Upper lobe of left lung (tissue), 6 donors: ENCODE data around the gene MEIKIN. TPM values are rescaled to one million over a fixed set of nuclear protein-coding genes. Genes with fewer than 3 reads are reported as not detected.

Experiments used
- ATAC-seq, 2 donors: fragments of 200-7000 bp; cut with Tn5 transposase; one replicate each; pipeline ENCODE4 v1.9.1; 2022; ENCODE audit warnings: mild to moderate bottlenecking in 2 of 2, moderate library complexity in 2 of 2; ENCODE audit not compliant: low FRiP score in 2 of 2
- DNase-seq, 2 donors: peaks; one replicate each; pipeline ENCODE4 v3.0.0-alpha.2; 2019 to 2020
- H3K27ac ChIP-seq, 4 donors: fragments of 200-600 bp; sonication (generic); one replicate each; pipeline ENCODE4 v1.5.1; 2016 to 2019
- H3K27me3 ChIP-seq, 4 donors: fragments of 200-600 bp; sonication (generic); one replicate each; pipeline ENCODE4 v1.5.1; 2017 to 2019
- H3K36me3 ChIP-seq, 4 donors: fragments of 200-600 bp; sonication (generic); one replicate each; pipeline ENCODE4 v1.5.1; 2016 to 2019
- H3K4me1 ChIP-seq, 4 donors: fragments of 200-600 bp; sonication (generic); one replicate each; pipeline ENCODE4 v1.5.1; 2018 to 2019
- H3K4me3 ChIP-seq, 4 donors: fragments of 200-600 bp; sonication (generic); one replicate each; pipeline ENCODE4 v1.5.1; 2017 to 2019; ENCODE audit warnings: mild to moderate bottlenecking in 2 of 4, moderate library complexity in 1 of 4
- H3K9me3 ChIP-seq, 4 donors: fragments of 200-600 bp; sonication (generic); one replicate each; pipeline ENCODE4 v1.5.1; 2018 to 2019
- EP300 ChIP-seq, 4 donors: sonication (generic); formaldehyde crosslinking; IDR thresholded peaks; one replicate each; pipeline ENCODE4 v1.5.1; 2017; ENCODE audit warnings: antibody characterized with exemption in 4 of 4, control low read depth in 2 of 4
- POLR2A ChIP-seq, 4 donors: fragments of 450-650 bp; IDR thresholded peaks; one replicate each; pipeline ENCODE4 v1.5.1; 2016 to 2017; ENCODE audit warnings: antibody characterized with exemption in 4 of 4, mild to moderate bottlenecking in 2 of 4
- POLR2AphosphoS5 ChIP-seq, 2 donors: sonication (generic); formaldehyde crosslinking; IDR thresholded peaks; one replicate each; pipeline ENCODE4 v1.5.1; 2017; ENCODE audit warnings: antibody characterized with exemption in 2 of 2
- WGBS, 2 donors: methylation state at CpG; one replicate each; pipeline ENCODE4 v1.1.5; 2017 to 2018; 5-methylcytosine and 5-hydroxymethylcytosine counted together
- total RNA-seq, 6 donors: library from RNA; depleted of rRNA in 4 of 6; stranded (reverse); fragments of >200 nt in 4 of 6; gene quantifications; one replicate each; pipeline versions ENCODE4 v1.1.0 to v1.2.1, GENCODE V29; 2016 to 2021
- TF ChIP-seq, protein P1 (sequence below), 6 experiments: fragments of 450-650 bp in 4 of 6; fragments of 200-600 bp in 2 of 6; sonication (generic) in 2 of 6; IDR thresholded peaks; one replicate each; pipeline ENCODE4 v1.5.1; 2016 to 2019; ENCODE audit warnings: antibody characterized with exemption in 6 of 6
- donor health status: DM: no; HTN: no; CAD: no; lungs with moderate emphysema.
- donor health status: DM: no; HTN: yes; CAD: no; lungs with severe emphysema.

MEIKIN gene
- total RNA-seq, 6 donors from 2014 or later: 0.77 TPM; not detected in 5

DNA sequence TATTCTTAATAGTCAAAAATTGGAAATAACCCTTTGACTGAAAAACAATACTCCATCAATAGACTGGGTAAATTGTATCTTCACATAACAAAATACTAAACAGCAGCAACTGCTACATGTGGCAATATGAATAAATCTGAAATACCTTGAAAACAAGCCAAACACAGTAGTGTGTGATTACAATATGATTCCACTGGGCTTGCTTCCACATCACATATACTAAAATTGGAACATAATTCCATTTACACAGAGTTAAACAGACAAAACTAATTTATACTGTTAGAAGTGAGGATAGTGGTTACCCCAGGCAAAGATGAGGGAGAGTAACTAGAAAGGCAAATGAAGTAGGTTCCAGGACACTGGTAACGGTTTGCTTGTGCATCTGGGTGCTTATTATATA lies 169.0 kb downstream of the MEIKIN start:
- DNase-seq (no peak), ATAC-seq (no peak)
- Histone ChIP-seq H3K36me3 (no peaks in the 10 kb centered on the region), H3K9me3 (no peaks in the 10 kb centered on the region), H3K27me3 (no peaks in the 10 kb centered on the region), H3K27ac (no peak overlapping the region), H3K4me1 (peaks cover 7 to 41% (median 20%) of the 10 kb centered on the region in 4 donors), H3K4me3 (no peak overlapping the region)
- no peak for TF ChIP-seq POLR2A (IDR thresholded peaks at IDR 0.05)
- TF ChIP-seq, protein P1, sequence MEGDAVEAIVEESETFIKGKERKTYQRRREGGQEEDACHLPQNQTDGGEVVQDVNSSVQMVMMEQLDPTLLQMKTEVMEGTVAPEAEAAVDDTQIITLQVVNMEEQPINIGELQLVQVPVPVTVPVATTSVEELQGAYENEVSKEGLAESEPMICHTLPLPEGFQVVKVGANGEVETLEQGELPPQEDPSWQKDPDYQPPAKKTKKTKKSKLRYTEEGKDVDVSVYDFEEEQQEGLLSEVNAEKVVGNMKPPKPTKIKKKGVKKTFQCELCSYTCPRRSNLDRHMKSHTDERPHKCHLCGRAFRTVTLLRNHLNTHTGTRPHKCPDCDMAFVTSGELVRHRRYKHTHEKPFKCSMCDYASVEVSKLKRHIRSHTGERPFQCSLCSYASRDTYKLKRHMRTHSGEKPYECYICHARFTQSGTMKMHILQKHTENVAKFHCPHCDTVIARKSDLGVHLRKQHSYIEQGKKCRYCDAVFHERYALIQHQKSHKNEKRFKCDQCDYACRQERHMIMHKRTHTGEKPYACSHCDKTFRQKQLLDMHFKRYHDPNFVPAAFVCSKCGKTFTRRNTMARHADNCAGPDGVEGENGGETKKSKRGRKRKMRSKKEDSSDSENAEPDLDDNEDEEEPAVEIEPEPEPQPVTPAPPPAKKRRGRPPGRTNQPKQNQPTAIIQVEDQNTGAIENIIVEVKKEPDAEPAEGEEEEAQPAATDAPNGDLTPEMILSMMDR (IDR thresholded peaks at IDR 0.05): no peak
- no peak for TF ChIP-seq EP300 (IDR thresholded peaks at IDR 0.05)
- no peak for TF ChIP-seq POLR2AphosphoS5 (IDR thresholded peaks at IDR 0.05)
- 86 to 100% methylated on average over 1 of the region's 1 CpG for WGBS, 2 donors

DNA sequence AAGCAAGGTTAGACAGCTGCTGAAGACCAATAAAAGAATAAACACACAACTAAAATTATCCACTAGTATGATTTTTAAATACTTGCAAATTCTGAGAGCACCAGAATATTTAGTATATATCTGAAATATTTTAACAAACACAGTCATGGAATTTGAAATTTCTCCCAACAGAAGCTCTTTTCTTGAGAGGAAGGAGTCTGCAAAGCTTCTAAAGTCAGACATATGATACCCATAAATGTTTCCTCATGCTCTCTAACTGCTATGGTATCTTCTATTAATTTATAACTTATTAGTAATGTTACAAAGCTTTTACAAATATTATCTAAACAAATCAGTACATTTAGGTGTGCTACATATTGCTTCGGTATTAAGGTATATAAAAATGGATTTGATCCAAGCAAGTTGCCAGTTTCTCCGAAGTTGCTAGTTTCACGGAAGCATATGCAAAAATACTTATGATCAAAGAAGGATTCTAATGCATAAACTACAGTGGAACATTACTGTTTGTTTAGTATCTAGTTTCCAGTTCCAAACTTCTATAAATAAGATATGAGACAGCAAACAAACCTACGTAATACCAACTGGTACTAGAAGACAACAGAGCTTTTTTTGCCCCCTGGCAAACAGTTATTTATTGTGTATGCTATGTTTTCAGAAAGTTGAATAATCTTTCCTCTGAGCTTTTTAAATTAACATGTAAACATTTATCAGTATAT lies 170.7 kb downstream of the MEIKIN start:
- Histone ChIP-seq H3K9me3 (no peaks in the 10 kb centered on the region), H3K36me3 (no peaks in the 10 kb centered on the region), H3K4me3 (no peak overlapping the region), H3K4me1 (peaks cover 19 to 55% (median 24%) of the 10 kb centered on the region in 4 donors), H3K27ac (no peak overlapping the region), H3K27me3 (no peaks in the 10 kb centered on the region)
- TF ChIP-seq POLR2AphosphoS5 (IDR thresholded peaks at IDR 0.05) (no peak), POLR2A (IDR thresholded peaks at IDR 0.05) (no peak), EP300 (IDR thresholded peaks at IDR 0.05) (no peak)
- TF ChIP-seq, protein P1 (IDR thresholded peaks at IDR 0.05): no peak
- no peak for DNase-seq
- no peak for ATAC-seq
- 68 to 75% methylated on average over 4 of the region's 4 CpGs for WGBS, 2 donors

DNA sequence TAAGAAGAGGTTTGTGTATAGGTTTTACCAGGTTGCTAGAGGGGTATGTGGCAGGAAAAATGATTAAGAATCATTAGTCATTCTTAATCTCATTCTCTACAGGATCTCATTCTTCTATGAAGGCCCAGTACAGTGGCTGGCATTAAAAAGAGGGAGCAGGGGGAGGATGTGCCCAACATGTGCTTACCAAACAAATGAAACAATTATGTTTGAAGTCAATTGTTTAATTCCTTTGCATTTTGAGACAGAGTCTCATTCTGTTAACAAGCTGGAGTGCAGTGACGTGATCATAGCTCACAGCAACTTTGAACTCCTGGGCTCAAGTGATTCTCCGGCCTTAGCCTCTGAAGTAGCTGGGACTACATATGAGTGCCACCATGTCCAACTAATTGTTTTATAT lies 171.7 kb downstream of the MEIKIN start:
- no peak overlapping the region for H3K27ac ChIP-seq
- H3K4me1 ChIP-seq: peaks cover 20 to 60% (median 25%) of the 10 kb centered on the region in 4 donors
- no peak overlapping the region for H3K4me3 ChIP-seq
- no peak for TF ChIP-seq POLR2A (IDR thresholded peaks at IDR 0.05)
- TF ChIP-seq POLR2AphosphoS5 (IDR thresholded peaks at IDR 0.05): no peak
- TF ChIP-seq EP300 (IDR thresholded peaks at IDR 0.05): no peak
- TF ChIP-seq, protein P1 (IDR thresholded peaks at IDR 0.05): no peak
- no peaks in the 10 kb centered on the region for H3K27me3 ChIP-seq
- DNase-seq: no peak
- WGBS, 2 donors: 92 to 100% methylated on average over 2 of the region's 2 CpGs
- ATAC-seq: no peak
- H3K9me3 ChIP-seq: no peaks in the 10 kb centered on the region
- H3K36me3 ChIP-seq: no peaks in the 10 kb centered on the region

DNA sequence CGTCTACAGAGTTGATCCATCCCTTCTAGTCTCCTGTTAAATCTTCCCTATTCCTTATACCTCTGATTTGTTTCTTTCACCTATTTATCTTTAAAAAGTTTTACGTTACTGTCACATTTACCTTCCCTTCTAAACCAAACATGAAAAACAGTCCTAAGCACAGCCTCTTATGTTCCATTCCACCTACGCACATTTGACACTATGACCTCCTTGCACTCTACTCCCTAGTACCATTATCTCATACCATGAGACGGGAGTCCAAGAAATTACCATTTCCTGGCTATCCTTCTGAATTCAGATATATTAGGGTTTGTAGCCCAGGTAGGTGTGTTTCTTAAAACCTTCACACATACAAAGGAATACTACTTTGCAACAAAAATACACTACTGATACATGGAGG lies 173.8 kb downstream of the MEIKIN start:
- Histone ChIP-seq H3K27me3 (no peaks in the 10 kb centered on the region), H3K4me3 (no peak overlapping the region), H3K27ac (no peak overlapping the region), H3K36me3 (no peaks in the 10 kb centered on the region), H3K9me3 (no peaks in the 10 kb centered on the region), H3K4me1 (peaks cover 19 to 56% (median 25%) of the 10 kb centered on the region in 4 donors)
- DNase-seq: no peak
- TF ChIP-seq POLR2AphosphoS5 (IDR thresholded peaks at IDR 0.05): no peak
- no peak for TF ChIP-seq EP300 (IDR thresholded peaks at IDR 0.05)
- no peak for TF ChIP-seq POLR2A (IDR thresholded peaks at IDR 0.05)
- TF ChIP-seq, protein P1 (IDR thresholded peaks at IDR 0.05): no peak
- no peak for ATAC-seq
- 85 to 88% methylated on average over 4 of the region's 4 CpGs for WGBS, 2 donors

DNA sequence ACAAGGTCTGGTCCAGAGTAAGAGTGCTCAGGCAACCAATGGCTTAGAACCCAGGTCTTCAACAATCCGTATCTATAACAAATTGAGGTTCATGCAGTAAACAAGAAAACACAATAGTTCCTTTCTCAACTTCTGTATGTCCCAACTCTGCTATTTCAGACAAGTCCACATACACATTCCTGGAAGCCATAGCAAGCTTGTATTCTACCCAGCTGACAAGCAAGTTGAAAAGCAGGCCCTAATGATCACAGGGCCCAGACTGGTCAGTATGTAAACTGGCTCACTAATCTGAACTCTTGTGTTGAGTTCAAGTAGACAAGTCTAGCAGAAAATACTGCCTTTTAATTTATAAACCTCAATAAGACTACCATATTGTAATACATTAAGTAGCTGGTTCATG lies 175.5 kb downstream of the MEIKIN start:
- Histone ChIP-seq H3K36me3 (no peaks in the 10 kb centered on the region), H3K4me3 (no peak overlapping the region), H3K9me3 (no peaks in the 10 kb centered on the region), H3K27me3 (no peaks in the 10 kb centered on the region), H3K27ac (no peak overlapping the region), H3K4me1 (peaks cover 13 to 57% (median 19%) of the 10 kb centered on the region in 4 donors)
- DNase-seq (no peak), ATAC-seq (no peak)
- TF ChIP-seq, protein P1 (IDR thresholded peaks at IDR 0.05): no peak
- no peak for TF ChIP-seq POLR2AphosphoS5 (IDR thresholded peaks at IDR 0.05)
- WGBS, 2 donors: 67 to 90% methylated on average over 1 of the region's 1 CpG
